IPS DF 19.7 (cell line): ENCODE measurements around the gene PLIN4.

Experiments used
- DNase-seq: peaks from one replicate; pipeline ENCODE4 v3.0.0-alpha.2; 2013; ENCODE audit warnings: low read depth, low spot score

Gene PLIN4

GRCh38 chr19:4507150-4507452 lies 11.2 kb downstream of the PLIN4 start:
- DNase-seq = no peak

- DNase-seq = no peak
Observed at GRCh38 chr19:4506449-4507149, 11.7 kb downstream of the PLIN4 start.

- DNase-seq = no peak
Observed at GRCh38 chr19:4505570-4506448, 12.5 kb downstream of the PLIN4 start.

GRCh38 chr19:4504891-4505569 lies 13.3 kb downstream of the PLIN4 start:
- no peak for DNase-seq

- DNase-seq = no peak
Observed at GRCh38 chr19:4504297-4504701, 14.0 kb downstream of the PLIN4 start.

- DNase-seq = no peak
Observed at GRCh38 chr19:4503825-4504170, 14.5 kb downstream of the PLIN4 start.

- DNase-seq = no peak
Observed at GRCh38 chr19:4503132-4503824, 15.0 kb downstream of the PLIN4 start.

GRCh38 chr19:4502282-4503131 lies 15.8 kb downstream of the PLIN4 start:
- no peak for DNase-seq

- no peak for DNase-seq
Observed at GRCh38 chr19:4501691-4502090, 16.6 kb downstream of the PLIN4 start.

- DNase-seq = no peak
Observed at GRCh38 chr19:4500841-4501591, 17.3 kb downstream of the PLIN4 start.

GRCh38 chr19:4499855-4500254 lies 18.4 kb downstream of the PLIN4 start:
- no peak for DNase-seq

GRCh38 chr19:4499318-4499717 lies 19.0 kb downstream of the PLIN4 start:
- no peak for DNase-seq

GRCh38 chr19:4498694-4499093 lies 19.6 kb downstream of the PLIN4 start:
- DNase-seq = no peak

GRCh38 chr19:4497770-4498389 lies 20.4 kb downstream of the PLIN4 start:
- DNase-seq = no peak

- DNase-seq = no peak
Observed at GRCh38 chr19:4496304-4496703, 22.0 kb downstream of the PLIN4 start.

- DNase-seq = no peak
Observed at GRCh38 chr19:4495471-4495870, 22.8 kb downstream of the PLIN4 start.

GRCh38 chr19:4494691-4495064 lies 23.6 kb downstream of the PLIN4 start:
- no peak for DNase-seq

GRCh38 chr19:4493929-4494690 lies 24.2 kb downstream of the PLIN4 start:
- no peak for DNase-seq
